B cell (primary cell): Measurements from ENCODE around the gene COL25A1. TPM values are rescaled to one million over a fixed set of nuclear protein-coding genes. Genes with fewer than 3 reads are reported as not detected.

ENCODE experiments used
- ATAC-seq: fragments of 200-7000 bp; cut with Tn5 transposase; one replicate; pipeline ENCODE4 v1.10.0; 2021; ENCODE audit warnings: low read depth, mild to moderate bottlenecking, moderate number of reproducible peaks, moderate library complexity
- CTCF ChIA-PET: fragments of 350-600 bp; sonication (Branson Sonifier 250); formaldehyde crosslinking; loops from one replicate; lab custom pipeline; 2021; ENCODE audit warnings: antibody characterized with exemption, inconsistent platforms; lab: Charles Lee
- POLR2A ChIA-PET: fragments of 350-600 bp; sonication (Branson Sonifier 250); formaldehyde crosslinking; loops from one replicate; lab custom pipeline; 2021; ENCODE audit warnings: antibody characterized with exemption; lab: Charles Lee
- DNase-seq: peaks from one replicate; pipeline ENCODE4 v3.0.0; 2013
- H2AFZ ChIP-seq: 2 replicates; pipeline ENCODE4 v1.6.1; 2012; ENCODE audit warnings: mild to moderate bottlenecking, low read depth, low read length; ENCODE audit not compliant: insufficient read depth, poor library complexity, severe bottlenecking
- H3K27ac ChIP-seq, 2 donors: 1 replicate in 1 of 2; 2 replicates in 1 of 2; pipeline ENCODE4 v1.5.1; 2012 to 2013; ENCODE audit warnings: low read length in 2 of 2, mild to moderate bottlenecking in 2 of 2, moderate library complexity in 1 of 2
- H3K27me3 ChIP-seq, 4 experiments: fragments of 200-600 bp in 1 of 4; sonication (generic) in 1 of 4; replicated peaks in 1 of 4; 1 replicate in 2 of 4; 2 replicates in 2 of 4; pipeline versions ENCODE4 v1.6.1 to v1.7.0; 2013 to 2016; ENCODE audit warnings: low read length in 3 of 4, mild to moderate bottlenecking in 2 of 4, mixed read lengths in 1 of 4, moderate library complexity in 1 of 4; ENCODE audit not compliant: insufficient read depth in 4 of 4, control insufficient read depth in 3 of 4; ENCODE audit errors: control extremely low read depth in 1 of 4
- H3K36me3 ChIP-seq, 2 experiments: replicated peaks in 1 of 2; 1 replicate in 1 of 2; 2 replicates in 1 of 2; pipeline versions ENCODE4 v1.6.1 to v1.7.1; 2013; ENCODE audit warnings: low read length in 1 of 2; ENCODE audit not compliant: insufficient read depth in 2 of 2, control insufficient read depth in 1 of 2; ENCODE audit errors: control extremely low read depth in 1 of 2, extremely low read depth in 1 of 2
- H3K4me1 ChIP-seq, 2 donors: fragments of 200-600 bp in 1 of 2; sonication (generic) in 1 of 2; 1 replicate in 1 of 2; 2 replicates in 1 of 2; pipeline versions ENCODE4 v1.5.1 to v1.6.1; 2013 to 2017; ENCODE audit warnings: low read length in 2 of 2; ENCODE audit not compliant: control insufficient read depth in 2 of 2, insufficient read depth in 2 of 2
- H3K4me2 ChIP-seq: replicated peaks from 2 replicates; pipeline ENCODE3; 2012; ENCODE audit warnings: mild to moderate bottlenecking, low read depth, low read length; ENCODE audit not compliant: poor library complexity, severe bottlenecking
- H3K4me3 ChIP-seq, 5 experiments: fragments of 200-600 bp in 1 of 5; sonication (generic) in 1 of 5; 1 replicate in 3 of 5; 2 replicates in 2 of 5; pipeline versions ENCODE4 v1.5.1 to v1.7.0; 2011 to 2016; ENCODE audit warnings: low read length in 4 of 5, mild to moderate bottlenecking in 4 of 5, low read depth in 2 of 5, control low read depth in 1 of 5, moderate library complexity in 1 of 5; ENCODE audit not compliant: insufficient read depth in 1 of 5; ENCODE audit errors: control extremely low read depth in 1 of 5, extremely low read depth in 1 of 5
- H3K79me2 ChIP-seq: fragments of 200-600 bp; sonication (generic); one replicate; pipeline ENCODE4 v1.6.0; 2016; ENCODE audit warnings: low read length; ENCODE audit not compliant: control insufficient read depth, insufficient read depth
- H3K9ac ChIP-seq: fragments of 200-600 bp; sonication (generic); 2 replicates; pipeline ENCODE4 v1.6.1; 2017; ENCODE audit warnings: mild to moderate bottlenecking, low read length, moderate library complexity
- H3K9me3 ChIP-seq, 3 donors: one replicate each; pipeline versions ENCODE4 v1.6.1 to v1.7.1; 2013; ENCODE audit warnings: low read length in 2 of 3; ENCODE audit not compliant: control insufficient read depth in 2 of 3, insufficient read depth in 1 of 3; ENCODE audit errors: control extremely low read depth in 1 of 3
- H4K20me1 ChIP-seq: 2 replicates; pipeline ENCODE4 v1.6.0; 2012; ENCODE audit warnings: mild to moderate bottlenecking, low read length; ENCODE audit not compliant: insufficient read depth, control insufficient read depth, poor library complexity, severe bottlenecking
- H3K27ac Mint-ChIP-seq: one replicate; pipeline ENCODE4 v1.8.0; 2021; ENCODE audit warnings: mixed read lengths
- H3K27me3 Mint-ChIP-seq: one replicate; pipeline ENCODE4 v1.8.0; 2021; ENCODE audit warnings: mixed read lengths
- H3K4me1 Mint-ChIP-seq: one replicate; pipeline ENCODE4 v1.8.0; 2021; ENCODE audit warnings: mixed read lengths
- H3K4me3 Mint-ChIP-seq: one replicate; pipeline ENCODE4 v1.8.0; 2021; ENCODE audit warnings: mixed read lengths
- H3K9me3 Mint-ChIP-seq: one replicate; pipeline ENCODE4 v1.8.0; 2022; ENCODE audit warnings: mixed read lengths; ENCODE audit not compliant: insufficient read depth
- CTCF ChIP-seq: fragments of 200-600 bp; IDR thresholded peaks from one replicate; pipeline ENCODE4 v1.8.0; 2022; ENCODE audit warnings: antibody characterized with exemption, mild to moderate bottlenecking
- EZH2 ChIP-seq: IDR thresholded peaks from 2 replicates; pipeline ENCODE4 v1.6.1; 2012; ENCODE audit warnings: borderline replicate concordance, low read depth, mild to moderate bottlenecking, moderate library complexity, low read length; ENCODE audit not compliant: insufficient read depth, poor library complexity, severe bottlenecking
- WGBS: methylation state at CpG from one replicate; pipeline ENCODE4 v1.1.5; 2013; ENCODE audit warnings: missing lambda C conversion rate; ENCODE audit not compliant: insufficient coverage; 5-methylcytosine and 5-hydroxymethylcytosine counted together
- intact Hi-C: fragments of 100-400 bp; cut with micrococcal nuclease; formaldehyde crosslinking; loops from one replicate; pipeline ENCODE4 v1.10.0; 2022
- polyA plus RNA-seq: library from polyadenylated mRNA; depleted of rRNA; stranded (reverse); fragments of >200 nt; gene quantifications from 2 replicates; pipeline ENCODE4 v1.2.3, GENCODE V29; 2012
- total RNA-seq, 2 donors: library from RNA; stranded (reverse); fragments of 120-200 nt in 1 of 2; gene quantifications; 1 replicate in 1 of 2; 2 replicates in 1 of 2; pipeline versions ENCODE4 v1.2.3 to v1.2.4, GENCODE V29; 2013 to 2022

Gene COL25A1
- total and polyA plus RNA-seq, 2 donors (not counting 1 experiment from before 2014, with no cell fraction given), result not detected

DNA sequence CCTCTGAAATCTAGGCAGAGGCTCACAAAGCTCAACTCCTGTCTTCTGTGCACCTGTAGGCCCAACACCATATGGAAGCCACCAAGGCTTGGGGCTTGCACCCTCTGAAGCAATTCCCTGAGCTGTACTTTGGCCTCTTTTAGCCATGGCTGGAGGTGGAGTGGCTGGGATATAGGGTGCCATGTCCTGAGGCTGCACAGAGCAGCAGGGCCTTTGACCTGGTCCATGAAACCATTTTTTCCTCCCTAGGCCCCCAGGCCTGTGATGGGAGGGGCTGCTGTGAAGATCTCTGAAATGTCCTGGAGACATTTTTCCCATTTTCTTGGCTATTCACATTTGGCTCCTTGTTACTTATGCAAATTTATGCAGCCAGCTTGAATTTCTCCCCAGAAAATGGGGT is 20.9 kb upstream of the COL25A1 start:
- peaks cover 7% of the 10 kb centered on the region for H3K9me3 Mint-ChIP-seq
- no peaks in the 10 kb centered on the region for H4K20me1 ChIP-seq

GRCh38 chr4:109321232-109321631 is 18.8 kb upstream of the COL25A1 start:
- no peak for TF ChIP-seq CTCF
- TF ChIP-seq EZH2, result no peak
- Mint-ChIP-seq H3K4me1 (no peaks in the 10 kb centered on the region), H3K9me3 (peaks cover 7% of the 10 kb centered on the region), H3K4me3 (no peak overlapping the region), H3K27me3 (peaks cover 2% of the 10 kb centered on the region), H3K27ac (no peak overlapping the region)
- Histone ChIP-seq H3K79me2 (no peaks in the 10 kb centered on the region), H2AFZ (no peak overlapping the region), H4K20me1 (no peaks in the 10 kb centered on the region), H3K27ac (no peak overlapping the region), H3K4me2 (no peak overlapping the region), H3K9me3 (peaks cover 3 to 19% (median 19%) of the 10 kb centered on the region in 3 donors), H3K36me3 (no peaks in the 10 kb centered on the region), H3K4me1 (no peaks in the 10 kb centered on the region), H3K9ac (no peak overlapping the region), H3K27me3 (no peaks in the 10 kb centered on the region), H3K4me3 (no peak overlapping the region)
- ATAC-seq (no peak), DNase-seq (no peak)
- intact Hi-C loops, result no loop called here
- ChIA-PET POLR2A (no interaction called here), CTCF (no interaction called here)
- WGBS, result no CpG with 5 or more reads among the region's 1 CpG

More for the DNA sequence above, 20.9 kb upstream of the COL25A1 start:
- Mint-ChIP-seq H3K27ac (no peak overlapping the region), H3K4me1 (no peaks in the 10 kb centered on the region), H3K27me3 (peaks cover 3% of the 10 kb centered on the region), H3K4me3 (no peak overlapping the region)
- H3K36me3 ChIP-seq, result no peaks in the 10 kb centered on the region
- peaks cover 3 to 19% (median 17%) of the 10 kb centered on the region in 3 donors for H3K9me3 ChIP-seq
- H3K9ac ChIP-seq, result no peak overlapping the region
- no peak overlapping the region for H3K27ac ChIP-seq
- ChIA-PET POLR2A (no interaction called here), CTCF (no interaction called here)
- no peak for TF ChIP-seq EZH2
- no peak for TF ChIP-seq CTCF
- H2AFZ ChIP-seq, result no peak overlapping the region
- no peak overlapping the region for H3K4me2 ChIP-seq
- H3K4me3 ChIP-seq, result no peak overlapping the region
- no peaks in the 10 kb centered on the region for H3K27me3 ChIP-seq
- DNase-seq (no peak), ATAC-seq (no peak)
- intact Hi-C loops, result no loop called here
- no peaks in the 10 kb centered on the region for H3K4me1 ChIP-seq
- no peaks in the 10 kb centered on the region for H3K79me2 ChIP-seq
